IMR-90 (cell line): Measurements from ENCODE around the gene PLCG2.

Source experiments
- BHLHE40 ChIP-seq: fragments of 150-350 bp; IDR thresholded peaks from 2 replicates; pipeline ENCODE4 v1.6.1; 2016; ENCODE audit warnings: mild to moderate bottlenecking, low read depth, low read length
- MAFK ChIP-seq: IDR thresholded peaks from 2 replicates; pipeline ENCODE4 v1.6.1; 2012; ENCODE audit warnings: low read depth, low read length, improper control_type of control experiment
- MAZ ChIP-seq: IDR thresholded peaks from 2 replicates; pipeline ENCODE4 v1.6.1; 2012; ENCODE audit warnings: low read depth, mild to moderate bottlenecking, low read length, improper control_type of control experiment, moderate library complexity, borderline replicate concordance
- MXI1 ChIP-seq: IDR thresholded peaks from 2 replicates; pipeline ENCODE4 v1.6.1; 2012; ENCODE audit warnings: low read depth, mild to moderate bottlenecking, low read length, moderate library complexity, borderline replicate concordance
- POLR2A ChIP-seq: IDR thresholded peaks from 2 replicates; pipeline ENCODE4 v1.6.1; 2012; ENCODE audit warnings: mild to moderate bottlenecking, low read depth, low read length
- RAD21 ChIP-seq: IDR thresholded peaks from 2 replicates; pipeline ENCODE4 v1.6.1; 2012; ENCODE audit warnings: low read length, improper control_type of control experiment
- RCOR1 ChIP-seq: IDR thresholded peaks from 2 replicates; pipeline ENCODE4 v1.6.1; 2012; ENCODE audit warnings: mild to moderate bottlenecking, low read length, improper control_type of control experiment; ENCODE audit not compliant: insufficient replicate concordance
- TF ChIP-seq, protein P1 (sequence below): conservative IDR thresholded peaks from 2 replicates; pipeline ENCODE4 v1.5.1; 2012; ENCODE audit warnings: mild to moderate bottlenecking, low read depth, low read length, improper control_type of control experiment

- TF ChIP-seq POLR2A (no peak), RAD21 (no peak), MAZ (no peak), RCOR1 (no peak), MAFK (no peak), BHLHE40 (no peak), MXI1 (no peak)
- TF ChIP-seq, protein P1, sequence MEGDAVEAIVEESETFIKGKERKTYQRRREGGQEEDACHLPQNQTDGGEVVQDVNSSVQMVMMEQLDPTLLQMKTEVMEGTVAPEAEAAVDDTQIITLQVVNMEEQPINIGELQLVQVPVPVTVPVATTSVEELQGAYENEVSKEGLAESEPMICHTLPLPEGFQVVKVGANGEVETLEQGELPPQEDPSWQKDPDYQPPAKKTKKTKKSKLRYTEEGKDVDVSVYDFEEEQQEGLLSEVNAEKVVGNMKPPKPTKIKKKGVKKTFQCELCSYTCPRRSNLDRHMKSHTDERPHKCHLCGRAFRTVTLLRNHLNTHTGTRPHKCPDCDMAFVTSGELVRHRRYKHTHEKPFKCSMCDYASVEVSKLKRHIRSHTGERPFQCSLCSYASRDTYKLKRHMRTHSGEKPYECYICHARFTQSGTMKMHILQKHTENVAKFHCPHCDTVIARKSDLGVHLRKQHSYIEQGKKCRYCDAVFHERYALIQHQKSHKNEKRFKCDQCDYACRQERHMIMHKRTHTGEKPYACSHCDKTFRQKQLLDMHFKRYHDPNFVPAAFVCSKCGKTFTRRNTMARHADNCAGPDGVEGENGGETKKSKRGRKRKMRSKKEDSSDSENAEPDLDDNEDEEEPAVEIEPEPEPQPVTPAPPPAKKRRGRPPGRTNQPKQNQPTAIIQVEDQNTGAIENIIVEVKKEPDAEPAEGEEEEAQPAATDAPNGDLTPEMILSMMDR: no peak
Measured at GRCh38 chr16:81808933-81809480, 29.9 kb downstream of the PLCG2 start.
